IPS DF 6.9 (cell line): Measurements from ENCODE around the gene ZNF536.
"Not testable (repeated sequence)": the region's sequence is repeated elsewhere in the genome, so short reads cannot be mapped to it uniquely, and the experiment has no call there.

Source experiments
- DNase-seq: peaks from one replicate; pipeline ENCODE4 v3.0.0-alpha.2; 2013; ENCODE audit warnings: low read depth, low spot score
- H3K27ac ChIP-seq: one replicate; pipeline ENCODE4 v1.5.1; 2013; ENCODE audit warnings: low read length, control low read depth
- H3K27me3 ChIP-seq: 2 replicates; pipeline ENCODE4 v1.6.1; 2013; ENCODE audit warnings: mild to moderate bottlenecking, low read length; ENCODE audit not compliant: control insufficient read depth, insufficient read depth
- H3K36me3 ChIP-seq: 2 replicates; pipeline ENCODE4 v1.6.1; 2013; ENCODE audit warnings: low read length; ENCODE audit not compliant: control insufficient read depth, insufficient read depth
- H3K4me1 ChIP-seq: 2 replicates; pipeline ENCODE4 v1.6.1; 2013; ENCODE audit warnings: low read length; ENCODE audit not compliant: control insufficient read depth, insufficient read depth
- H3K4me3 ChIP-seq: 2 replicates; pipeline ENCODE4 v1.5.1; 2013; ENCODE audit warnings: mild to moderate bottlenecking, low read length
- H3K9me3 ChIP-seq: 2 replicates; pipeline ENCODE4 v1.6.1; 2013; ENCODE audit warnings: low read length, inconsistent platforms; ENCODE audit not compliant: control insufficient read depth, insufficient read depth
- WGBS: extraction: QIAGEN DNeasy Blood & Tissue Kit; methylation state at CpG from one replicate; pipeline ENCODE4 v1.1.7; 2013; ENCODE audit warnings: mixed read lengths, missing lambda C conversion rate; ENCODE audit not compliant: insufficient read length, insufficient coverage; 5-methylcytosine and 5-hydroxymethylcytosine counted together

Gene ZNF536

DNA sequence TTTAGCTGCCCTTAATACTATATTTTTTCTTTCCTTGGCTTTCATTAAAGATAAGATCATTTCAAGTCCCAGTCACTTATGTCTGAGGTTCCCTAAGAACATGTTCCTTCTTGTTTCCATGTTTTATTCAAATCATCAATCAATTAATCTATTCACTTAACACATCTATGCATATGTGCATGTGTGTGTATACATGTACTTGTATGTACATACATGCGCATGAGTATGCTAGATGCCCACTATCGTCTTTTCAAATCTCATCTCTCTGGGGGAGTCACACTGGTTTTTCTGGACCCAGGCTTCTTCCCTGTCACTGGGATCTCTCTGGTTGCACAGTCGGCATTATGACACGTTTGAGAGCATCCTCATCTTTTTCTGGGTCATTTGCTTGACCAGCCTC is 108.9 kb downstream of the ZNF536 start:
- H3K4me3 ChIP-seq: no peak overlapping the region
- no peaks in the 10 kb centered on the region for H3K27me3 ChIP-seq
- no peaks in the 10 kb centered on the region for H3K9me3 ChIP-seq
- H3K36me3 ChIP-seq: no peaks in the 10 kb centered on the region
- no peaks in the 10 kb centered on the region for H3K4me1 ChIP-seq
- no peak for DNase-seq
- no CpG with 5 or more reads among the region's 4 CpGs for WGBS
- H3K27ac ChIP-seq: no peak overlapping the region

DNA sequence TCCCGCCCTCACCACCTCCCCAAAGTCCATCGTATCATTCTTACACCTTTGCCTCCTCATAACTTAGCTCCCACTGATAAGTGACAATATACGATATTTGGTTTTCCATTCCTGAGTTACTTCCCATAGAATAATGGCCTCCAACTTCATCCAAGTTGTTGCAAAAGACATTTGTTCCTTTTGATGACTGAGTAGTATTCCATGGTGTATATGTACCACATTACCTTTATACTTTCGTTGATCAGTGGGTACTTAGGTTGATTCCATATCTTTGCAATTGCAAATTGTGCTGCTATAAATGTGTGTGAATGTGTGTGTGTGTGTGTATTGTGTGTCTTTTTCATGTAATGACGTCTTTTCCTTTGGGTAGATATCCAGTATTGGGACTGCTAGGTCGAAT is 109.6 kb downstream of the ZNF536 start:
- no peaks in the 10 kb centered on the region for H3K36me3 ChIP-seq
- no CpG with 5 or more reads among the region's 6 CpGs for WGBS

DNA sequence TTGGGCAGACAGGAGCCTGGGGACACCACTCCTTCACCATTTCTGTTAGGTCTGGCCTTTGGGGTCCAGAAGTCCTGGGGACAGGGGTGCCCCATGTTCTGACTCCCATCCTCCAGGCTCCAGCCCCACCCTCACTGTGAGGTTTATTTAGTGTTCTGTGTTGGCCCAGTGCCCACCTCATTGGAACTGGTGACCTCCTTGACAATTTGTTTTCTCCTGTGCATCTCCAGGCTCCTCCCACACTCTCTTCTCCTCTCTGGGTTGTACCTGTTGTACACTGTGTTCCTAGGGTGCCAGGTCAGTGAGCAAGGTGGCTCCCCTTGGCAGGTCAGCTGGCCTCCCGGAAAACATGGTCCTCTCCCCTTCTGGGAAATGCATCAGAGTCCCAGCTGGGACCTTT is 110.8 kb downstream of the ZNF536 start:
- WGBS: no CpG with 5 or more reads among the region's 1 CpG

More for the DNA sequence above, 109.6 kb downstream of the ZNF536 start:
- no peaks in the 10 kb centered on the region for H3K9me3 ChIP-seq
- H3K4me3 ChIP-seq: no peak overlapping the region
- no peak overlapping the region for H3K27ac ChIP-seq
- no peak for DNase-seq
- H3K4me1 ChIP-seq: no peaks in the 10 kb centered on the region
- H3K27me3 ChIP-seq: no peaks in the 10 kb centered on the region

DNA sequence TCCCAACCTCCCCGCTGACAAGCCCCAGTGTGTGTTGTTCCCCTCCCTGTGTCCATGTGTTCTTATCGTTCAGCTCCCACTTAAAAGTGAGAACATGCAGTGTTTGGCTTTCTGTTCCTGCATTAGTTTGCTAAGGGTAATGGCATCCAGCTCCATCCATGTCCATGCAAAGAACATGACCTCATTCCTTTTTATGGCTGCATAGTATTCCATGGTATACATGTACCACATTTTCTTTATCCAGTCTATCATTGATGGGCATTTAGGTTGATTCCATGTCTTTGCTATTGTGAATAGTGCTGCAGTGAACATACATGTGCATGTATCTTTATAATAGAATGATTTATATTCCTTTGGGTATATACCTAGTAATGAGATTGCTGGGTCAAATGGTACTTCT is 114.1 kb downstream of the ZNF536 start:
- not testable (repeated sequence) for H3K4me3 ChIP-seq, H3K4me1 ChIP-seq, H3K36me3 ChIP-seq, H3K9me3 ChIP-seq, H3K27ac ChIP-seq, H3K27me3 ChIP-seq, DNase-seq
- no CpG with 5 or more reads among the region's 2 CpGs for WGBS

More for the DNA sequence above, 110.8 kb downstream of the ZNF536 start:
- H3K9me3 ChIP-seq: no peaks in the 10 kb centered on the region
- DNase-seq: no peak
- H3K27ac ChIP-seq: no peak overlapping the region
- no peaks in the 10 kb centered on the region for H3K27me3 ChIP-seq
- no peak overlapping the region for H3K4me3 ChIP-seq
- no peaks in the 10 kb centered on the region for H3K4me1 ChIP-seq
- no peaks in the 10 kb centered on the region for H3K36me3 ChIP-seq

DNA sequence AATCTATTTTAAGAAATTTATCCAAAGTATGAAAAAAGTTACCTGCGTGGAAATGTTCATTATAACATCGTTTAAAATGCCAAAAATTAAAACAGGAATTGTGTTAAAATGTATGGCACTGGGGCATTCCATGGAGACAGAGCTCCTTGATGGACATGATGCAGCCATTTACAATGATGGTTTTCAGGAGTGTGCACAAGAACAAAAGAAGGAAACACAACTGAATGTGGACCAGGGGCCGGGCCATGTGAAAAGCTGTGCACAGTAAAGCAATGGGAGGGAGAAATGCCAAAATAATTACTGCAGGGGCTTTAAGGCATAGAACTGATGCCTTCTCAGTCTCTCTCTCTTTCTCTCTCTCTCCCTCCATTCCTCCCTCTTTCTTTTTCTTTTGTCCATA is 115.0 kb downstream of the ZNF536 start:
- H3K4me3 ChIP-seq: no peak overlapping the region
- WGBS: no CpG with 5 or more reads among the region's 3 CpGs
- H3K27ac ChIP-seq: no peak overlapping the region
- DNase-seq: no peak
- no peaks in the 10 kb centered on the region for H3K27me3 ChIP-seq
- H3K36me3 ChIP-seq: no peaks in the 10 kb centered on the region
- no peaks in the 10 kb centered on the region for H3K4me1 ChIP-seq
- no peaks in the 10 kb centered on the region for H3K9me3 ChIP-seq

DNA sequence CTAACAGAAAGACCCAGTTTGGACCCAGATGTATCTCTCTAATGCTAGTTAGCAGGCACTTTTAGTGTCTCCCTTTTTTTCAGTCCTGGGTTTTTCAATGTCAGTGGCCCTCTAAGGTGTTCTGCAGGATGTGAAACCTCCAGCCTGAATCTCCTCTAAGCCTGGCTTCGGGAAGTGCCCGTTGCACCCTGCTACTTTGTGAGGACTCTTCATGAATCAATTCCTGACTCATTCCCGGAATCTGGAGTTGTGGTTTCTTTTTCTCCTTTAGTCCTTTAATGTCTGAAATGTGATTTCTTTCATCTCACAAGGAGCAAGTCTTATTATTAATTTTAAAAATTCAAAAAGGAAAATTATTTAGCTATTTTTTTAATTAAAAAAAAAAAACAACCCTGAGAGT is 116.0 kb downstream of the ZNF536 start:
- Histone ChIP-seq H3K4me3 (no peak overlapping the region), H3K36me3 (no peaks in the 10 kb centered on the region), H3K9me3 (no peaks in the 10 kb centered on the region), H3K4me1 (no peaks in the 10 kb centered on the region), H3K27me3 (no peaks in the 10 kb centered on the region), H3K27ac (no peak overlapping the region)
- DNase-seq: no peak
- WGBS: no CpG with 5 or more reads among the region's 3 CpGs

DNA sequence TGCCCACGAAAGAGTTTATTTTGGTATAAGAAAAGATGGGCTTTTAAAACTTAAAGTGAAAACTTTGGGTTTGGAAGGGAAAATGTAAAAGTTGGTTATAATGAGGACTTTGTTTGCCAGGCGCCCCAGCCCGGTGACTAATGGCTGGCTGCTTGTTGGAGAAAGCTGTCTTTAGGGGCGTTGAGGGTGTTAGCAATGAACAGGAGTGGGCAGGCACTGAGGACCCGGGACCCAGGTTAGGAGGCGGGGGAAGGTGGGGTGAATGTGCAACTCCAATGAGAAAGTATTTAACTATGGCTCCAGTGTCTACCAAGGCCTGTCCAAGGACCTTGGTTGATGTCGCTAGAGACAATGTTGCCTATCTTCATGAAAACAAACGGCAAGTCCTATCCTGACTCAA is 118.6 kb downstream of the ZNF536 start:
- Histone ChIP-seq H3K36me3 (no peaks in the 10 kb centered on the region), H3K4me3 (no peak overlapping the region), H3K27ac (no peak overlapping the region), H3K27me3 (no peaks in the 10 kb centered on the region), H3K4me1 (no peaks in the 10 kb centered on the region), H3K9me3 (no peaks in the 10 kb centered on the region)
- DNase-seq: no peak
- WGBS: 100% methylated on average over 1 of the region's 8 CpGs

DNA sequence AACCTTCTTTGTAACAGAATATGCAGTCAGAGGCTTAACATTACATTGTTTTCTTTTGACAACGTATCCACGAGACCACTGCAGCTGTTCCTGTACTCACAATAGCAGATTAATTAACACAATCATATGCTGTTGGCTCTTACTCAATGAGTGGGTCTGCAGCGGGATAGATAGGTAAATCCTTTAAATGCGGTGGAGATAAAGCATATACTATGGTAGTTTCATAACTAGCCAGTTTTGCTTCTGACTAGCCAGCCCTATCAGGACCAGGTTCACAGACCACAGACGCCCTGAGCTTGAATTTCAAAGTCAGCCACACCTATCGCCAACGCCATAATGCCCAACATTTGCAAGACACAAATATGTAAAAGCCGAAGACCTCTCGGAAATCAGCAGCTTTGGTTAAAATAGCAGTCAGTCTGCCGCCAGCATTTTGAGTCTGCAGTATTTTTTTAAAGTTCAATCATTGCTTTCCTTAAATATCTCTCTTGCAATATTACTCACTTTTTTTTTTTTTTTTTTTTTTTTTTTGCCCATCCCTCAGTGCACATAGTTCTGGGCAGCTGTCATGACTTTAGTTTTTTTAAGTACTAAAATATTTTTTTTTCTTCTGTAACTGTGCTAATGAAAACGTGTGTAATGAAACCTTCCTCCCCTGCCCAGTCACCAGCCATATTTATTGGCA is 120.5 kb downstream of the ZNF536 start:
- no peaks in the 10 kb centered on the region for H3K9me3 ChIP-seq
- no CpG with 5 or more reads among the region's 11 CpGs for WGBS
- peaks cover 1% of the 10 kb centered on the region; the same call in 1 of the 2 replicates for H3K4me1 ChIP-seq
- DNase-seq: no peak
- H3K27ac ChIP-seq: no peak overlapping the region
- H3K36me3 ChIP-seq: no peaks in the 10 kb centered on the region
- H3K4me3 ChIP-seq: no peak overlapping the region
- H3K27me3 ChIP-seq: no peaks in the 10 kb centered on the region

DNA sequence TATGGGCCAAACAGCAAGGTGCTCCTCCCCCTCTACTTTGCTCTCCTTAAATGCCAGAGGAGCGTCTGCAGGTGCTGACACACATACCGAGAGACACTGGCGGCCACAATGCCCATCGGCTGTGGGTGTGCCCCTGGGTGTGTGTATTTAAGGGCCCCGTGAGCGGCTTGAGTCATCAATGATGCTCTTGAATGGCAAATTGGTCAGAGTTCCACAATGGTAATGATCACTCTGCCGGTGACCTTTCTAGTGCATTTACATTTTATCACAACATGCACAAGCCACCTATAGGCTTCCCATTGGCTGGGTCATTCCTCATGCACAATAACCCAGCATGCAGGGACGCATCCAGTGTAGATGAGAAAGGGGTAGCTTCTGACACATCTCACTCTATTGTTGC is 124.8 kb downstream of the ZNF536 start:
- H3K36me3 ChIP-seq: no peaks in the 10 kb centered on the region
- H3K27me3 ChIP-seq: no peaks in the 10 kb centered on the region
- no CpG with 5 or more reads among the region's 8 CpGs for WGBS
- H3K4me1 ChIP-seq: peaks cover 1% of the 10 kb centered on the region; the same call in 1 of the 2 replicates
- H3K9me3 ChIP-seq: no peaks in the 10 kb centered on the region
- no peak overlapping the region for H3K27ac ChIP-seq
- no peak for DNase-seq
- no peak overlapping the region for H3K4me3 ChIP-seq

DNA sequence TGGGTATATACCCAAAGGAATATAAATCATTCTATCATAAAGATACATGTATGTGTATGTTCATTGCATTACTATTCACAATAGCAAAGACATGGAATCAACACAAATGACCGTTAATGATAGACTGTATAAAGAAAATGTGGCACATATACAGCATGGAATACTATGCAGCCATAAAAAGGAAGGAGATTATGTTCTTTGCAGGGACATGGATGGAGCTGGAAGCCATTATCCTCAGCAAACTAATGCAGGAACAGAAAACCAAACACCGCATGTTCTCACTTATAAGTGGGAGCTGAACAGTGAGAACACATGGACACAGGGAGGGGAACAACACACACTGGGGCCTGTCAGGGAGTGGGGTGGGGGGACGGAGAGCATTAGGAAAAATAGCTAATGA is 125.9 kb downstream of the ZNF536 start:
- H3K27me3 ChIP-seq, DNase-seq, H3K4me3 ChIP-seq, H3K4me1 ChIP-seq, H3K27ac ChIP-seq, H3K36me3 ChIP-seq, H3K9me3 ChIP-seq: not testable (repeated sequence)
- no CpG with 5 or more reads among the region's 3 CpGs for WGBS

DNA sequence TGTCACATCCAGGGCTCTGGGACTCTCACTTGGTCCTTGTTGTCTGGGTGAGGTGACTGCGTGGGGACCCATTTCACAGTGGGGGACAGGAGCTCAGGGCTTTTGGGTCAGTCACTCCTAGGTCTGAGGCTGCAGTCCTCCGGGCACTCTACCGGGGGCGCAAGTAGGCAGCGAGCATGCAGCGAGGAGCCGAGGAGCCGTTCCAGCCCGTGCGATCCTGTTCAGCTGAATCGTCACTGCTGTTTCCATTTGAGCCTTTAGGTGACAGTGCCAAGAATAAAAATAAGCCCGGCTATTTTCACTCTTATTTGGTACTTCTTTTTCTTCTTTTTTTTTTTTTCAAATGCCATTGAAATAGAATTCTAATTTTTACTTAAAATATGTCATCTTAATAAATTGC is 126.5 kb downstream of the ZNF536 start:
- Histone ChIP-seq H3K27ac (no peak overlapping the region), H3K9me3 (no peaks in the 10 kb centered on the region), H3K4me3 (no peak overlapping the region), H3K27me3 (no peaks in the 10 kb centered on the region), H3K4me1 (peaks cover 1% of the 10 kb centered on the region; the same call in 1 of the 2 replicates), H3K36me3 (no peaks in the 10 kb centered on the region)
- peak; percentile 27 for DNase-seq
- WGBS: no CpG with 5 or more reads among the region's 12 CpGs
